BJ (cell line): ENCODE data around the gene EDARADD. TPM values are rescaled to one million over a fixed set of nuclear protein-coding genes. Genes with fewer than 3 reads are reported as not detected.

Source experiments
- CTCF ChIA-PET: fragments of 350-600 bp; formaldehyde crosslinking; extraction: SDS; loops from one replicate; lab custom pipeline; 2021; ENCODE audit warnings: antibody characterized with exemption, inconsistent platforms; lab: Yijun Ruan, JAX
- POLR2A ChIA-PET: fragments of 300-600 bp; sonication (Branson Sonifier 250); formaldehyde crosslinking; extraction: SDS; loops from one replicate; lab custom pipeline; 2021; ENCODE audit warnings: antibody characterized with exemption; lab: Charles Lee
- DNase-seq: peaks from one replicate; pipeline ENCODE4 v3.0.0-alpha.2; 2011; ENCODE audit warnings: low read depth
- H3K27me3 ChIP-seq: 2 replicates; pipeline ENCODE4 v1.6.0; 2011; ENCODE audit warnings: low read length; ENCODE audit not compliant: control insufficient read depth, insufficient read depth
- H3K36me3 ChIP-seq: 2 replicates; pipeline ENCODE4 v1.5.1; 2011; ENCODE audit warnings: low read length; ENCODE audit not compliant: control insufficient read depth, insufficient read depth
- H3K4me3 ChIP-seq: 2 replicates; pipeline ENCODE4 v1.5.1; 2011; ENCODE audit warnings: low read depth, mild to moderate bottlenecking, control low read depth, low read length
- polyA plus RNA-seq: library from polyadenylated mRNA; depleted of rRNA; stranded (reverse); fragments of >200 nt; gene quantifications from 2 replicates; pipeline ENCODE4 v1.2.3, GENCODE V29; 2011
- TF ChIP-seq, protein P1 (sequence below): IDR thresholded peaks from 2 replicates; pipeline ENCODE4 v1.5.1; 2011; ENCODE audit warnings: low read depth, mild to moderate bottlenecking, control low read depth, inconsistent platforms, low read length, moderate library complexity; ENCODE audit not compliant: insufficient read depth

EDARADD gene
- polyA plus RNA-seq, 1 experiment, result not detected

DNA sequence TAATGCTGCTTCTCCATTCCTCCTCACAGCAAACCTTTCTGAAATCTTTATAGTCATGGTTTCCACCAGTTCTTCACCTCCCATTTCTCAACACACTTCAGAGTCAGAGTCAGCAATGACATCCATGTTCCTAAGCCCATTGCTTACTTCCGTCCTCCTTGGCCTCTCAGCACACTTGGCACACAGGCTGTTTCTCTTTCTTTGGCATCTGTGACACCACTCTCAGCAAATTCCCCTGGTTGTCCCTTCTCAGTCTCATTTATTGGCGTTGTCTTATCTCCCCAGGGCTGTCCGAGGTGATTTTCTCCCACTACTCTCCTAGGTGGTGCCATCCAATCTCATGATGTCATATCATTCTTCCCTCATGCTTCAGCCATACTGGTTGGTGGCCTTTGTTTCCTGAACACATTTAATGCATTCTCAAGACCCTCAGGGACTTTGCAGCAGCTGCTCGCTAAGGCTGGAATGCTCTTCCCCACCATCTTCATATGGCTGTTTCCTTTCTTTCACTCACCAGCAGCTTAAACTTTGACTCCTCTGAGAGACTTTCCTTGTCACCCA is 126.4 kb downstream of the EDARADD start:
- Histone ChIP-seq H3K4me3 (no peak overlapping the region), H3K27me3 (no peaks in the 10 kb centered on the region), H3K36me3 (no peaks in the 10 kb centered on the region)
- no peak for DNase-seq
- ChIA-PET POLR2A (no interaction called here), CTCF (no interaction called here)
- TF ChIP-seq, protein P1, sequence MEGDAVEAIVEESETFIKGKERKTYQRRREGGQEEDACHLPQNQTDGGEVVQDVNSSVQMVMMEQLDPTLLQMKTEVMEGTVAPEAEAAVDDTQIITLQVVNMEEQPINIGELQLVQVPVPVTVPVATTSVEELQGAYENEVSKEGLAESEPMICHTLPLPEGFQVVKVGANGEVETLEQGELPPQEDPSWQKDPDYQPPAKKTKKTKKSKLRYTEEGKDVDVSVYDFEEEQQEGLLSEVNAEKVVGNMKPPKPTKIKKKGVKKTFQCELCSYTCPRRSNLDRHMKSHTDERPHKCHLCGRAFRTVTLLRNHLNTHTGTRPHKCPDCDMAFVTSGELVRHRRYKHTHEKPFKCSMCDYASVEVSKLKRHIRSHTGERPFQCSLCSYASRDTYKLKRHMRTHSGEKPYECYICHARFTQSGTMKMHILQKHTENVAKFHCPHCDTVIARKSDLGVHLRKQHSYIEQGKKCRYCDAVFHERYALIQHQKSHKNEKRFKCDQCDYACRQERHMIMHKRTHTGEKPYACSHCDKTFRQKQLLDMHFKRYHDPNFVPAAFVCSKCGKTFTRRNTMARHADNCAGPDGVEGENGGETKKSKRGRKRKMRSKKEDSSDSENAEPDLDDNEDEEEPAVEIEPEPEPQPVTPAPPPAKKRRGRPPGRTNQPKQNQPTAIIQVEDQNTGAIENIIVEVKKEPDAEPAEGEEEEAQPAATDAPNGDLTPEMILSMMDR, result no peak

DNA sequence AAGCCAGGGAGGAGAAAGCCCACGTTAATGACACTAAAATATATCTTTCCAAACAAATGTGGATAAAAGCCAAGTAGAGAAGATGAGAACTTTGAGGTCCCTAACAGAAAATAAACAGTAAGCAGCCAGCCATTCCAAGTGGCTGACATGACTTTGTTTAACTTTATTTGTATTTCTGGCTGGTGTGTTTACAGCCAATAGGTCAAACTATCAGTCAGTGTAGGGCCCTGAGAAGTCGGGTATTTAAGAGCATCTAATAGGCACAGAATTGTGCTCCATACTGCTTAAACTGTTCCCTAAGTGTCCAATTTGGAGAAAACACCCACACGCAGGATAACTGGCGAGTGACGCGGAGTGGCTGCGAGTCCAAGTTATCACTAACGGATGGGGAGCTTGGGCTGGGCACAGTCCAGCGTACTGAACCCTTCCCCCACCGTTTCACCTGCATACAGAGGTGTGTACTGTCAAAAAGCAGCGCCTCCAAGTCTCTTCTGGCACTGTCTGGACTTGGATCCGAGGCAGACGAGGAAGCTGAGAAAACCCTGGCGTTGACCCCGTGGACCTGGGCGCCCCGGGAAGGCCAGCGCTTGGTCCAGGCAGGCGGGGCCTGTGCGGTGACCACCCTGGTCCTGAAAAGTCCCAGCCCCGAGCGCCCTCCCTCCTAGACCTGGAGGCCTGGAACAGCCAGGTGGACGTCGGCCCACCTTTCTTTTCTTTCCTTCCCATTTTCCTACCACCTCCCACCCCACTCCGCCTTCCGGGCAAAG is 129.0 kb downstream of the EDARADD start:
- DNase-seq, result no peak
- peaks cover 1% of the 10 kb centered on the region; the same call in 1 of the 2 replicates for H3K36me3 ChIP-seq
- POLR2A ChIA-PET, result no interaction called here
- CTCF ChIA-PET, result interaction anchor here (1.3 kb wide), 1 partner anchor 11 kb away, joined by 3 read pairs; no protein-coding TSS in a partner anchor
- no peaks in the 10 kb centered on the region for H3K27me3 ChIP-seq
- peak overlapping the region; percentile 83 for H3K4me3 ChIP-seq
- TF ChIP-seq, protein P1, result no peak

GRCh38 chr1:236523704-236524141 is 129.6 kb downstream of the EDARADD start, which contains the start of gene LGALS8:
LGALS8 (plus strand) TSS chr1:236523982; CDS start chr1:236526071, 2,089 bp downstream.
- ChIA-PET CTCF (interaction anchor here (1.3 kb wide), 1 partner anchor 11 kb away, joined by 3 read pairs; no protein-coding TSS in a partner anchor), POLR2A (interaction anchor here (0.6 kb wide), 1 partner anchor 17 kb away, joined by 3 read pairs; no protein-coding TSS in a partner anchor)
- Histone ChIP-seq H3K4me3 (peak within 1 kb of the TSS; percentile 83), H3K27me3 (no peaks in the 10 kb centered on the region), H3K36me3 (peaks cover 1% of the 10 kb centered on the region; the same call in 1 of the 2 replicates)
- TF ChIP-seq, protein P1, result peak; percentile 34
- peak; percentile 32 for DNase-seq

GRCh38 chr1:236524142-236524894 is 130.2 kb downstream of the EDARADD start:
- peak; percentile 17 for DNase-seq
- ChIA-PET CTCF (interaction anchor here (0.7 to 1.3 kb wide), 2 partner anchors 10 to 20 kb away, joined by 3 to 5 read pairs; no protein-coding TSS in a partner anchor), POLR2A (interaction anchor here (0.6 kb wide), 1 partner anchor 17 kb away, joined by 3 read pairs; no protein-coding TSS in a partner anchor)
- no peaks in the 10 kb centered on the region for H3K27me3 ChIP-seq
- peak overlapping the region; percentile 83 for H3K4me3 ChIP-seq
- H3K36me3 ChIP-seq, result peaks cover 3% of the 10 kb centered on the region
- TF ChIP-seq, protein P1, result no peak
